Esophagus muscularis mucosa (tissue), 4 donors: ENCODE measurements around the gene SNX9.

Source experiments
- EP300 ChIP-seq: sonication (generic); formaldehyde crosslinking; IDR thresholded peaks from one replicate; pipeline ENCODE4 v1.6.1; 2017; ENCODE audit warnings: antibody characterized with exemption
- POLR2AphosphoS5 ChIP-seq, 2 donors: sonication (generic); formaldehyde crosslinking; IDR thresholded peaks; one replicate each; pipeline ENCODE4 v1.6.1; 2017; ENCODE audit warnings: antibody characterized with exemption in 2 of 2
- TF ChIP-seq, protein P1 (sequence below), 3 experiments: fragments of 200-600 bp in 2 of 3; fragments of 450-650 bp in 1 of 3; sonication (generic) in 2 of 3; IDR thresholded peaks; one replicate each; pipeline ENCODE4 v1.5.1; 2017 to 2019; ENCODE audit warnings: antibody characterized with exemption in 3 of 3, mild to moderate bottlenecking in 2 of 3, moderate library complexity in 1 of 3

DNA sequence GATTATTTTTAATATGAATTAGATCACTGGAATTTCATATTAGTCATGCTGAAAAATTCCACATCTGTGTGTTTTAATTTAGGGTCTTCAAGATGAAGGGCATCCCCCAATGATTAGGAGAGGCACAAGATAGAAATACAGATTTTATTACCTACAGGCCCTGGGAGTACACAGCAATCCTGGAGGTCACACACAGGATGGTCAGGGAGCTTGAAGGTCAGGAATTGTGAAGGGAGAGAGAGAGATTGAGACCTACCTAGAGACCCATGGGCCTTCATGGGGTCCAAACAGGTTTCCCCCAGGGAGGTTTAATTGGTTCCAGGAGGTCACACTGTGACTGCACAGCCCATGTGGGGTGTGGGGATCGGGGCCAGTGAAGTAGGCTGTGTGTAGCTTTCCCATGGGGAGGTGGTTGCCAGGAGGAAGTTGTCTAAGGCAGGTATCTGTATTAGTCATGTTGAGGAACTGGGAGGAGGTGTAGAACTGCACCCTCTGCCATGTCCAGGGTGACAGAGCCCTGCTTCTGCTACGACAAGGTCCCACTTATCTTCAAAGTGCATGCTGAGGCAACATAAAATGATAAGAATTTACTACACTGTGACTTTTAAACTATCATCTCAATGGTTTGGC lies 18.3 kb downstream of the SNX9 start:
- no peak for TF ChIP-seq POLR2AphosphoS5 (IDR thresholded peaks at IDR 0.05)
- TF ChIP-seq, protein P1, sequence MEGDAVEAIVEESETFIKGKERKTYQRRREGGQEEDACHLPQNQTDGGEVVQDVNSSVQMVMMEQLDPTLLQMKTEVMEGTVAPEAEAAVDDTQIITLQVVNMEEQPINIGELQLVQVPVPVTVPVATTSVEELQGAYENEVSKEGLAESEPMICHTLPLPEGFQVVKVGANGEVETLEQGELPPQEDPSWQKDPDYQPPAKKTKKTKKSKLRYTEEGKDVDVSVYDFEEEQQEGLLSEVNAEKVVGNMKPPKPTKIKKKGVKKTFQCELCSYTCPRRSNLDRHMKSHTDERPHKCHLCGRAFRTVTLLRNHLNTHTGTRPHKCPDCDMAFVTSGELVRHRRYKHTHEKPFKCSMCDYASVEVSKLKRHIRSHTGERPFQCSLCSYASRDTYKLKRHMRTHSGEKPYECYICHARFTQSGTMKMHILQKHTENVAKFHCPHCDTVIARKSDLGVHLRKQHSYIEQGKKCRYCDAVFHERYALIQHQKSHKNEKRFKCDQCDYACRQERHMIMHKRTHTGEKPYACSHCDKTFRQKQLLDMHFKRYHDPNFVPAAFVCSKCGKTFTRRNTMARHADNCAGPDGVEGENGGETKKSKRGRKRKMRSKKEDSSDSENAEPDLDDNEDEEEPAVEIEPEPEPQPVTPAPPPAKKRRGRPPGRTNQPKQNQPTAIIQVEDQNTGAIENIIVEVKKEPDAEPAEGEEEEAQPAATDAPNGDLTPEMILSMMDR (IDR thresholded peaks at IDR 0.05), result no peak
- TF ChIP-seq EP300, result no peak
